ENCODE measurements around the gene RERE.

The RERE gene

GRCh38 chr1:8567146-8567545, 250.3 kb downstream of the RERE start:
- Histone ChIP-seq H3K27me3 (ENCODE audit: insufficient read depth, low read length) (no peaks in the 10 kb centered on the region), H3K23ac (ENCODE audit: low read length) (no peak overlapping the region), H4K12ac (ENCODE audit: low read depth, low read length) (no peak overlapping the region), H3K79me1 (ENCODE audit: low read length) (no peaks in the 10 kb centered on the region), H4K8ac (ENCODE audit: low read depth, low read length) (no peak overlapping the region), H2BK12ac (ENCODE audit: low read length) (no peak overlapping the region), H2BK120ac (ENCODE audit: insufficient read depth, low read length, poor library complexity) (no peak overlapping the region), H3K36me3 (ENCODE audit: control insufficient read depth in 1 of 2, insufficient read depth in 2 of 2, low read length in 2 of 2) (no peaks in the 10 kb centered on the region), H3K4me2 (ENCODE audit: low read length) (no peak overlapping the region), H2BK5ac (ENCODE audit: low read depth, low read length, poor library complexity) (no peak overlapping the region), H2AFZ (ENCODE audit: insufficient read depth, low read length, poor library complexity) (no peak overlapping the region), H3K9ac (ENCODE audit: low read length) (no peak overlapping the region), H3K18ac (ENCODE audit: low read length) (no peak overlapping the region), H3K4me1 (ENCODE audit: control insufficient read depth in 1 of 2, insufficient read depth in 2 of 2, low read length in 2 of 2) (peaks cover 6 to 15% of the 10 kb centered on the region in 2 experiments), H3K27ac (ENCODE audit: low read depth, low read length) (no peak overlapping the region), H3K14ac (ENCODE audit: low read length) (no peak overlapping the region), H3K4ac (ENCODE audit: low read depth, low read length) (no peak overlapping the region), H3K79me2 (ENCODE audit: control insufficient read depth, insufficient read depth, low read length, poor library complexity) (no peaks in the 10 kb centered on the region), H2AK5ac (ENCODE audit: low read length) (no peak overlapping the region), H3K4me3 (ENCODE audit: low read depth, low read length) (no peak overlapping the region), H4K91ac (ENCODE audit: low read depth, low read length) (no peak overlapping the region), H3K9me3 (ENCODE audit: insufficient read depth, low read depth, low read length) (no peaks in the 10 kb centered on the region)
- peak; percentile 62 to 93 for DNase-seq
- no CpG with 5 or more reads among the region's 1 CpG for WGBS (ENCODE audit: extremely low coverage, insufficient coverage, insufficient read length)

GRCh38 chr1:8565802-8566201, 251.6 kb downstream of the RERE start:
- no peak overlapping the region for H2BK120ac ChIP-seq (ENCODE audit: insufficient read depth, low read length, poor library complexity)
- H4K12ac ChIP-seq (ENCODE audit: low read depth, low read length) = no peak overlapping the region
- WGBS (ENCODE audit: extremely low coverage, insufficient coverage, insufficient read length) = no CpG with 5 or more reads among the region's 3 CpGs
- no peak overlapping the region for H4K8ac ChIP-seq (ENCODE audit: low read depth, low read length)
- H4K91ac ChIP-seq (ENCODE audit: low read depth, low read length) = no peak overlapping the region
- peak overlapping the region; percentile 75 for H3K18ac ChIP-seq (ENCODE audit: low read length)
- no peak for DNase-seq
- H2AFZ ChIP-seq (ENCODE audit: insufficient read depth, low read length, poor library complexity) = no peak overlapping the region
- H3K4me1 ChIP-seq (ENCODE audit: control insufficient read depth in 1 of 2, insufficient read depth in 2 of 2, low read length in 2 of 2) = peaks cover 4 to 15% of the 10 kb centered on the region in 2 experiments
- no peak overlapping the region for H3K4me2 ChIP-seq (ENCODE audit: low read length)
- no peak overlapping the region for H3K4ac ChIP-seq (ENCODE audit: low read depth, low read length)
- no peak overlapping the region for H3K27ac ChIP-seq (ENCODE audit: low read depth, low read length)
- no peak overlapping the region for H2BK12ac ChIP-seq (ENCODE audit: low read length)
- H3K79me1 ChIP-seq (ENCODE audit: low read length) = no peaks in the 10 kb centered on the region
- no peaks in the 10 kb centered on the region for H3K9me3 ChIP-seq (ENCODE audit: insufficient read depth, low read depth, low read length)
- no peak overlapping the region for H2BK5ac ChIP-seq (ENCODE audit: low read depth, low read length, poor library complexity)
- no peak overlapping the region for H3K9ac ChIP-seq (ENCODE audit: low read length)
- H3K79me2 ChIP-seq (ENCODE audit: control insufficient read depth, insufficient read depth, low read length, poor library complexity) = no peaks in the 10 kb centered on the region
- no peaks in the 10 kb centered on the region for H3K36me3 ChIP-seq (ENCODE audit: control insufficient read depth in 1 of 2, insufficient read depth in 2 of 2, low read length in 2 of 2)
- H3K4me3 ChIP-seq (ENCODE audit: low read depth, low read length) = no peak overlapping the region
- H3K27me3 ChIP-seq (ENCODE audit: insufficient read depth, low read length) = no peaks in the 10 kb centered on the region
- no peak overlapping the region for H3K14ac ChIP-seq (ENCODE audit: low read length)
- no peak overlapping the region for H2AK5ac ChIP-seq (ENCODE audit: low read length)
- H3K23ac ChIP-seq (ENCODE audit: low read length) = no peak overlapping the region

GRCh38 chr1:8563944-8564537, 253.4 kb downstream of the RERE start:
- Histone ChIP-seq H3K36me3 (ENCODE audit: control insufficient read depth in 1 of 2, insufficient read depth in 2 of 2, low read length in 2 of 2) (no peaks in the 10 kb centered on the region), H4K12ac (ENCODE audit: low read depth, low read length) (no peak overlapping the region), H2AK5ac (ENCODE audit: low read length) (no peak overlapping the region), H2AFZ (ENCODE audit: insufficient read depth, low read length, poor library complexity) (no peak overlapping the region), H2BK120ac (ENCODE audit: insufficient read depth, low read length, poor library complexity) (no peak overlapping the region), H3K27ac (ENCODE audit: low read depth, low read length) (no peak overlapping the region), H4K8ac (ENCODE audit: low read depth, low read length) (no peak overlapping the region), H3K18ac (ENCODE audit: low read length) (no peak overlapping the region), H2BK5ac (ENCODE audit: low read depth, low read length, poor library complexity) (no peak overlapping the region), H2BK12ac (ENCODE audit: low read length) (no peak overlapping the region), H3K4me3 (ENCODE audit: low read depth, low read length) (no peak overlapping the region), H3K9ac (ENCODE audit: low read length) (no peak overlapping the region), H3K4me1 (ENCODE audit: control insufficient read depth in 1 of 2, insufficient read depth in 2 of 2, low read length in 2 of 2) (peaks cover 4 to 15% of the 10 kb centered on the region in 2 experiments), H3K23ac (ENCODE audit: low read length) (peak overlapping the region; percentile 55), H3K27me3 (ENCODE audit: insufficient read depth, low read length) (no peaks in the 10 kb centered on the region), H3K4ac (ENCODE audit: low read depth, low read length) (no peak overlapping the region), H3K9me3 (ENCODE audit: insufficient read depth, low read depth, low read length) (no peaks in the 10 kb centered on the region), H3K4me2 (ENCODE audit: low read length) (no peak overlapping the region), H3K79me1 (ENCODE audit: low read length) (no peaks in the 10 kb centered on the region), H4K91ac (ENCODE audit: low read depth, low read length) (no peak overlapping the region), H3K79me2 (ENCODE audit: control insufficient read depth, insufficient read depth, low read length, poor library complexity) (no peaks in the 10 kb centered on the region), H3K14ac (ENCODE audit: low read length) (no peak overlapping the region)
- DNase-seq = no peak
- no CpG with 5 or more reads among the region's 2 CpGs for WGBS (ENCODE audit: extremely low coverage, insufficient coverage, insufficient read length)

- Histone ChIP-seq H2BK120ac (ENCODE audit: insufficient read depth, low read length, poor library complexity) (no peak overlapping the region), H2AK5ac (ENCODE audit: low read length) (no peak overlapping the region), H3K36me3 (ENCODE audit: control insufficient read depth in 1 of 2, insufficient read depth in 2 of 2, low read length in 2 of 2) (no peaks in the 10 kb centered on the region), H3K9me3 (ENCODE audit: insufficient read depth, low read depth, low read length) (no peaks in the 10 kb centered on the region), H2BK12ac (ENCODE audit: low read length) (no peak overlapping the region), H3K18ac (ENCODE audit: low read length) (no peak overlapping the region), H2AFZ (ENCODE audit: insufficient read depth, low read length, poor library complexity) (no peak overlapping the region), H4K8ac (ENCODE audit: low read depth, low read length) (no peak overlapping the region), H4K12ac (ENCODE audit: low read depth, low read length) (no peak overlapping the region), H3K4me1 (ENCODE audit: control insufficient read depth in 1 of 2, insufficient read depth in 2 of 2, low read length in 2 of 2) (peaks cover 4 to 13% of the 10 kb centered on the region in 2 experiments), H3K9ac (ENCODE audit: low read length) (no peak overlapping the region), H3K79me2 (ENCODE audit: control insufficient read depth, insufficient read depth, low read length, poor library complexity) (no peaks in the 10 kb centered on the region), H2BK5ac (ENCODE audit: low read depth, low read length, poor library complexity) (no peak overlapping the region), H3K27ac (ENCODE audit: low read depth, low read length) (no peak overlapping the region), H3K4ac (ENCODE audit: low read depth, low read length) (no peak overlapping the region), H3K27me3 (ENCODE audit: insufficient read depth, low read length) (no peaks in the 10 kb centered on the region), H3K14ac (ENCODE audit: low read length) (no peak overlapping the region), H3K79me1 (ENCODE audit: low read length) (no peaks in the 10 kb centered on the region), H3K23ac (ENCODE audit: low read length) (no peak overlapping the region), H3K4me3 (ENCODE audit: low read depth, low read length) (no peak overlapping the region), H3K4me2 (ENCODE audit: low read length) (no peak overlapping the region), H4K91ac (ENCODE audit: low read depth, low read length) (no peak overlapping the region)
- DNase-seq = no peak
- no CpG with 5 or more reads among the region's 4 CpGs for WGBS (ENCODE audit: extremely low coverage, insufficient coverage, insufficient read length)
Observed at GRCh38 chr1:8562881-8563865, 254.3 kb downstream of the RERE start.
